GM19324 (cell line): ENCODE data around the gene TYMS.

Experiments
- ATAC-seq: cut with Tn5 transposase; IDR thresholded peaks from one replicate; pipeline ENCODE4 v1.9.1; 2021; ENCODE audit warnings: mild to moderate bottlenecking, moderate library complexity; ENCODE audit not compliant: unreplicated experiment, low FRiP score

Gene TYMS

DNA sequence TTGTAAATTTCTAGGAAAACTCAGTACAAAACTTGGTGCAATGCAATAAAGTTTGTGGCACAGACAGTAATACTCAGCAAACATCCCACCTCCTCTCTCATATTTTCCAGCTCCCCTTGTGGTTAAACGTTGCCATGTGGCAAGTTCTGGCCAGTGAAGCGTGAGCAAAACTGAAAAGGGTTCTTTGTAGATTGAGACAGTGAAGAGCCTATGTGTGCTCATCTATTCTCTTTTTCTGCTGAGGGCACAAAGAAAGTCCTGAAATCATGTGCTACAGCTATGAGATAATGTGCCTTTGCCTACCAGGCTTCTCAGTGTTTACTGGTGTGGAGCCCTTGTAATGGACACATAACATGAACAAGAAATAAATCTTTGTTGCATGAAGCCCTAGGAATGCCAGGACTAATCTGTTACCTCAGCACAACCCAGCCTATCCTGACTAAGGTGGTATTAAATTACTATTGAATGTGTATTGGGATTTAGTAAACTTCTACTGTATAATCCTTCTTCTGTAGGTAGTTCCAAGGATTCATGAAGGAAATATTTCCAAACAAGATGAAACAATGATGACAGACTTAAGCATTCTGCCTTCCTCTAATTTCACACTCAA is 13.0 kb upstream of the TYMS start:
- no peak for ATAC-seq

DNA sequence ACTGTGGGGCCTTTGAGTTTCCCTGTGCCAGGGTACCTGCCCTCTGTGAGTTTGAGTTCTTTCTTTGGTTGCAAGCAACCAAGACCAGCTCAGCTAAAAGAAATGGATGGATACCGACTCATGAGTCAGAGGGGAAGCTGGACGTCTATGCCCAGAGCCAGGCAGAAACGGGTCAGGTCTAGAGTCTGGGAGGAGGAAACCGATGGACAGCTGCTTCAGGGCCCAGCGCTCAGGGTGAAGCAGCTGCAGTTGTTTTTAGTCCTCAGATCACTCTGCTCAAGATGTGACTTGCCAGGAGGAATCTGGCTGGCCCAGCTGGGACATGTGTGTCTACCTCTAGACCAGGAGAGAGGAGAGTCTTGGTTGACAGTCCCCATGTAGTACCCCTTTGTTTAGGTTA is 10.1 kb upstream of the TYMS start:
- no peak for ATAC-seq

DNA sequence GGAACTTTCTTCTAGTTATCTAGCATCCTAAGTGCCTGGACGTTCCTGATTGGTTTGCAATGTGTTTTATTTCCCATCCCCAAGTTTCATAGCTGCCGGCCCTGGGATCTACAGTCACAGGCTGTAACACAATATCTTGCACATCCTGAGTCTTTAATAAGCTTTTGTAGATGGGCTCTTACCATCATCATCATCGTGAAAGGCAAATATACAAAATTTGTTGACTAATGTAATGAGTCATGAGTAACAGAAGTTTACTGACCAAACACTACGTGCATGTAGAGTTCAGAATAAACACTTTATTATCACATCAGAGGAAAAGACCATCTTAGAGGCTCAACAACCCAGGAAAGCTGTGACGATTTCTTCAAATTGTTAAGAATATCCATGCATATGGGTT is 8.1 kb upstream of the TYMS start:
- no peak for ATAC-seq

DNA sequence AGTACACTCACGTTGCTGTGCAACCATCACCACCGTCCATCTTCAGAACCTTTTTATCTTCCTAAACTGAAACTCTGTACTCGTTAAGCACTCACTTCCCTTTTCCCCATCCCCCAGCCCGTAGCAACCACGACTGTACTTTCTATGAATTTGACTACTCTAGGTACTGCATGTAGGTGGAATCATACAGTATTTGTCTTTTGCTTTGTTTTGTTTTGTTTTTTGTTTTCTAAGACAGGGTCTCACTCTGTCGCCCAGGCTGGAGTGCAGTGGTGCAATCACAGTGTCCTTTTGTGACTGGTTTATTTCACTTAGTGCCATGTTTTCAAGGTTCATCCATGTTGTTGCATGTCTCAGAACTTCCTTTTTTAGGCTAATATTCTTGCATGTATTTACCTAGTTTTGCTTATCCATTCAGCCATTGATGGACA is 7.0 kb upstream of the TYMS start:
- peak; percentile 91 for ATAC-seq

DNA sequence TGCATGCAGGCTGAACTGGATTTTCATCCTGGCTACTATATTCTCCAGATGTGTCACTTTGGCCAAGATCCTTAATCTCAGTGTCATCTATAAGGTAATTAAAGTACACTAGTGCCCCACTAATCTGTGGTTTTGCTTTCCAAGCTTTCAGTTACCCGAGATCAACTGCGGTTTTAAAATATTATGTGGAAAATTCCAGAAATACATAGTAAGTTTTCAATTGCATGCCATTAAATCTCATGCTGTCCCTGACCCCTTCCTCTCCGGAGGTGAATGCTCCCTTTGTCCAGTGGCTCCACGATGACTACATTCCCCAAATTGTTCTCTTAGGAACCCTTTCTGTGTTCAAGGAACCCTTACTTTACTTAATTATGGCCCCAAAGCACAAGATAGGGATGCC is 5.3 kb upstream of the TYMS start:
- no peak for ATAC-seq

DNA sequence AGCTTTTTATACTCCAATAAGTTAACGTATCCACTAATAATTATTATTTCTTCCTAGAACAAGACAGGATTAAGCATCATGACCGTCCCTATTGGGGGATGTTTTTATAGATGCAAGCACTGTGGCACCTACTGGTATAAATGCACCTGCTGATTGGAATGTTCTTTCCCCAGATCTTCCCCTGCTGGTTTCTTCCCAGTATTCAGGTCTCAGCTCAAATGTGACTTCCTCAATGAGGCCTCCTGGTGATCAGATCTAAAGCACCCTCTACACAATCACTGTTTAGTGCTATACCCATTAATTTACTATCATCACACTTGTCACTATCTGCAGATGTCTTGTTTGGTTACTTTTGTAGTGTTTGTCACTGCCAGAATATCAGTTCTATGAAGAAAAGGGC is 3.9 kb upstream of the TYMS start:
- ATAC-seq, result no peak

DNA sequence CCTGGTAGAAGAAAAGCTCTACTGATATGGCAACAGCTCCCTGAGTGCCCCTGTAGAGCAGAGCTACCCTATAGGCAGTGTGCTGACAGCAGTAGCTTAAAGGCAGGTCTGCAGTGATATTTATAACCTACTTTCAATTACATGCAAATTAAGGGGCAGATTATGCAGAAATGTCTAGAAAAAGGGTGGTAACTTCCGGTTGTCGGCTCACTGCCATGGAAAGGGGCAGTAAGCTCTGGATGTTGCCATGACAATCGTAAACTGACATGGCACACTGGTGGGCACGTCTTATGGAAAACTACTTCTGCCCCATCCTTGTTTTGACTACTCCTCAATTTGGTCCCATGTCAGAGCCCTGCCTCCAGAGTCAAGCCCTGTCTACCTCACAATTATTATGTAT is 2.9 kb upstream of the TYMS start:
- ATAC-seq, result no peak

DNA sequence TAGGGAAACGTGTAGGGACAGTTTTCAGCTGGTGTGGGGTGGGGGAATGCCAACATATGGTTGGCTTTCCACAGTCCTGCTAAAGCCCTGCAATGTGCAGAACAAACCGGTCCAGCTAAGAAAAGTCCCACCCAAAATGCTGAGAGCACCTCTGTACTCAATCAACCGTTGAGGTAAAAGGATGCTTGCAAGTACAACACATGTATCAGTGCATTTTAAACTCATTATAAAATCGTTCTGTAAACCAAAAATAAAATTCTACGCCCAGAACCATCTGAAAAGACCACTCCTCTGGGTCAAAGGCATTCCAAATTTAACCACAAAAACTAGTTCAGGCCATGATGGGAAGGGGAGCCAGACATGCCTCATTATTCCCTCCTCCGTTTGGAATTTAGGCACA is 2.0 kb upstream of the TYMS start:
- no peak for ATAC-seq

DNA sequence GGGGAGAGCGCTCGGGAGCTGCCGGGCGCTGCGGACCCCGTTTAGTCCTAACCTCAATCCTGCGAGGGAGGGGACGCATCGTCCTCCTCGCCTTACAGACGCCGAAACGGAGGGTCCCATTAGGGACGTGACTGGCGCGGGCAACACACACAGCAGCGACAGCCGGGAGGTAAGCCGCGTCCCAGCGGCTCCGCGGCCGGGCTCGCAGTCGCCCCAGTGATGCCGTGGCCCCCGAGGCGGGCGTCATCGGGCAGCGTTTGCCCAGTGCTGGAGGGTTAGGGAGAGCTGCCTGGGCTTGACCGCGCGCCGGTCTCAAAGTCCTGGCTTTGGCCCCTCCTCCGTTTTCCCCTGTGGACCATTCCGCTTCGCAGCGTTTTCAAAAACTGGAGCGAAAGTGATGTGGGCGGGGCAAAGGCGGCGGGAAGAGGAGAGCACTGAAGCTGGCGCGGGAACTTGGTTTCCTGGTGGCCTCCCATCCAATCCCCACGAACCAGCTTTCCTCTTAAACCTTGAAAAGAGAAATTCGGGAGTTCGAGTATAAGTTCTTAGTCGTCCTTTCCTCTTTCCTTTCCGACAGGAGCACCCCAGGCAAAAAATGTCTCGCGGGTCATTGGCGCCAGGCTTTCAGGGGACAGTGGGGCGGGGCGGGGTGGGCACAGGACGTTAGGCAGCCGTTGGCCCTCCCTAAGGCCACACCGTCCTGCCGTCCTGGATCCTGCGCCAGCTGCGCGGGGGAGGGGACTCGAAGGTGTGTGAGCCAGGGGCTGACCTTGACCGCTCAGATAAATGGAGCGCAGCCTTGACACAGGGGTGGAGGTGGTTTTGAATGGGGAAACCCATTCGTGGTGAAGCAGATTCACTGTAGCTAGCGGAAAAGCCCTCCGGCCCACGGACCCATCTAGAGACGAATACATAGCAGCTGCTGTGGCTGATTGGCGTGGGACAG is 821 bp downstream of the TYMS start:
- ATAC-seq, result peak; percentile 59

DNA sequence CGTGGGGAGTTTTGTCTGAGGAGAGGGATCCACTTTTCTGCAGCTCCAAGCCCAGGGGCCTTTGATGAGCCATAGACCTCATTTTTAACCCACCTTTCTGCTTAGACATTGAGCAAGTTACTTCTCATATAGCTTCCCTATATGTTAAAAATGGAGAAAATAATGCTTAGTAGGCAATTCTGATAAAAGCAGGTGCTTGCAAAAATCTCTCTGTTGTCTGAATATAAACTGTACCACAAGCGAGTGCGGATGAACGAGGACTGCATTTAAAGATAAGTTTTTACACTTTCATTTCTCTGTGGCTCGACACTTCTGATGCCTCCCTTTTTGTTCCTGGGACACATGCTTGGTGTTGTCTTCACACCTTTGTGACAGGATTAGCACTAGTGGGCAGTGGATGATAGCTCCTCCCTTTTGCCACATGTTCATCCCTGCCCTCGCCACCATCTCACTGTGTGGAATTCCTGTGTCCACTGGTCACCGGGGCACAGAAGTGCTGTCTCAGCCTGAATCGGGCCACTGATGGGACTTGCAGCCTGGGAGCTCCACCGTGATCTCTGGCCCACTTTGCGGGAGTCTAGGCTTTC is 1.6 kb downstream of the TYMS start:
- ATAC-seq, result no peak

DNA sequence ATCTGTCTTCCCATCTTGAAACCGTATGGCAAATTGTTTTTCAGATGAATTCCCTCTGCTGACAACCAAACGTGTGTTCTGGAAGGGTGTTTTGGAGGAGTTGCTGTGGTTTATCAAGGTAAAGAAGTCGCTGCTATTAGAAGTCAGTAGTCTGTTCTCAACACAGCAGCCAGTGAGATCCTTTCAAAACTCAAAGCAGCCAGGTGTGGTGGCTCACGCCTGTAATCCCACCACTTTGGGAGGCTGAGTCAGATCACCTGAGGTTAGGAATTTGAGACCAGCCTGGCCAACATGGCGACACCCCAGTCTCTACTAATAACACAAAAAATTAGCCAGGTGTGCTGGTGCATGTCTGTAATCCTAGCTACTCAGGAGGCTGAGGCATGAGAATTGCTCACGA is 2.1 kb downstream of the TYMS start:
- no peak for ATAC-seq

DNA sequence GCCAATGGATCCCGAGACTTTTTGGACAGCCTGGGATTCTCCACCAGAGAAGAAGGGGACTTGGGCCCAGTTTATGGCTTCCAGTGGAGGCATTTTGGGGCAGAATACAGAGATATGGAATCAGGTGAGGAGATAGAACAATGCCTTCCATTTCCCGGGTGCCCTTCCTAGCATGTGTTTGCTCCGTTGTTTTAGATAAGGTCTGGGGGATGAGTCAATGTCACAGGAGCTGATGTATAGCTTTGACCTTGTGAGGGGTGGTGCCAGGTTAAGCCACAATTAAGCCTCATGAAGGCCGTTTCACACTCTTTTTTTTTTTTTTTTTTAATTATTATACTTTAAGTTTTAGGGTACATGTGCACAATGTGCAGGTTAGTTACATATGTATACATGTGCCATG is 4.7 kb downstream of the TYMS start:
- ATAC-seq, result no peak

DNA sequence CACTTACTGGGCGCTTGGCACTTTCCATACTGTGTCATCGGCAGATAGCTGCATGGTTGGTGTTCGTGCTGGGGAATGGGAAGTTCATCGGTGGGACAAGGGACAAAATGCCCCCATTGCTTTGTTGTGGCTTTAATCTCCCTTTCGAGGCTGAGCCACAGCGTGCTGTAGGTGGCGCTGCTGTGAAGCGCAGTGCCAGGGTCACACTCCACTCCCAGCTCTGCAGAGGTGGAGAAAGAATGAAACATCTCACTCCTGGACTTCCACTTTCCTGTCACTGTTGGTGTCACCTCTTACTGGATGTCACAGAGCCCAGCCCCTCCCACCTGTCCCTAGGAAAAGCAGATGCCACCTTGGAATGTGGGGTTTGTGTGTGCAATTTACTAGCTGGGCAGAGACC is 8.7 kb downstream of the TYMS start:
- ATAC-seq, result no peak

DNA sequence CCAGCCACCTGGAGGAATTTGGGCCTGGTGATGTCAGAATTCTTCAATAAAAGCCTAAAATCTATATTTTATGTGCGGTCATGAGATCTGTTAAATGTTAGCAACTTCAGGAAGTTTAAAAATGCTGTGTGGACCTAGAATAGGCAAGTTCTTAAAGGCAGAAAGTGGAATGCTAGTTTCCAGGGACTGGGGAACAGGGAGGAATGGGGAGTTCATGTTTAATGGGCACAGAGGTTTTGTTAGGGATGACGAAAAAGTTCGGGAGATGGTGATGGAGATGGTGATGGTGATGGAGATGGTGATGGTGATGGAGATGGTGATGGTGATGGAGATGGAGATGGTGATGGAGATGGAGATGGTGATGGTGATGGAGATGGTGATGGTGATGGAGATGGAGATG is 9.2 kb downstream of the TYMS start:
- no peak for ATAC-seq

DNA sequence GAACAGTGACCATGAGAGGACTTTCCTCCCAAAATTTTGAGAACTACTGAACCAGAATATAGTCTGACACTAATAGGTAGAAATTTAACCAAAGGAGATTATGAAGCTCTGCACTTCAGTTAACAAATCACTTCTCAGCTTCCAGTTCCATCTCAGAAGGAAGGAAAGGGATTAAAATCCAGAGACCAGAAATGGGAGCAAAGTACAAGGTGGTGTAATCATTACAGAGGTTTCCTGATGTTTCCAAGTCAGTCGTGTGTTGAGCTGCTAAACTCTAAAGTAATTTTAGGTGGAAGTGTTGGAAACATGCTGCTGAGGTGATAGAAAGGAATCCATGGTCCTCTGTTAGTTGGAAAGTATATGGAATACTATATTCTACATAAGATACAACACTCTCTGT is 10.8 kb downstream of the TYMS start:
- no peak for ATAC-seq

DNA sequence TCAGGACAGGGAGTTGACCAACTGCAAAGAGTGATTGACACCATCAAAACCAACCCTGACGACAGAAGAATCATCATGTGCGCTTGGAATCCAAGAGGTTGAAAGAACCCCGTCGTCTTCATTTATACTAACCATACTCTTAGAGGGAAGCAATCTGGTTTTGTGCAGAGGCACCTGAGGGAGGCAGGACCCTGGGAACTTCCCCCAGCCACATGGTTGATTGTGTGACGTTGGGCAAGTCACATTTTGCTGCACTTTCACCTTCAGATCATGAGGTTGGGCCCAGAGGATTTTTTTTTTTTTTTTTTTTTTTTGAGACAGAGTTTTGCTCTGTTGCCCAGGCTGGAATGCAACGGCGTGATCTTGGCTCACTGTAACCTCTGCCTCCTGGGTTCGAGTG is 11.6 kb downstream of the TYMS start:
- no peak for ATAC-seq

DNA sequence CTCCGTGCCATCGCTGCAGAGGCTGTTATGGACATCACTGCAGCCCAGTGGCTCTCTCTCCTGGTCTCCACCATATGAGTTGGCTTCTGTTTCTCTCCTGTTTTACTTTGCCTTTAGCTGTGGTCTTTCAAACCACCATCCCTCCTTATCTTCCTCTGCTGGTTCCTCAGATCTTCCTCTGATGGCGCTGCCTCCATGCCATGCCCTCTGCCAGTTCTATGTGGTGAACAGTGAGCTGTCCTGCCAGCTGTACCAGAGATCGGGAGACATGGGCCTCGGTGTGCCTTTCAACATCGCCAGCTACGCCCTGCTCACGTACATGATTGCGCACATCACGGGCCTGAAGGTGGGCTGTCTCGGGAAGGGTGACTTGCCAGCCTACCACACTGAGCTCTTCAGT is 13.1 kb downstream of the TYMS start:
- no peak for ATAC-seq

DNA sequence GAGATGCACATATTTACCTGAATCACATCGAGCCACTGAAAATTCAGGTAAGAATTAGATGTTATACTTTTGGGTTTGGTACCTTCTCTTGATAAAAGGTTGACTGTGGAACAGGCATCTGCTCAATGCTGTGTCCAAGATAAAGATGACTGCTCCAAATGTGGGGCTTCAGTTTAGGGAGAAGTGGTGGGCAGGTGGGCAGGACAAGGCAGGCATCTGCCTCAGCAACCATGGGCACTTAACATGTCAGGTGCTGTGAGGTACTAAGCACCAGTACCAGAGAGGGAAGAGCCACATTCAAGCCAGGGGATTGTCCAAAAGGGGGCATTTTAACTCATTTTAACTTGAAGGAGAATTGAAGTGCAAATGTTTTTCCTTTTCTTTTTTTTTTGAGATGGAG is 14.0 kb downstream of the TYMS start:
- no peak for ATAC-seq

DNA sequence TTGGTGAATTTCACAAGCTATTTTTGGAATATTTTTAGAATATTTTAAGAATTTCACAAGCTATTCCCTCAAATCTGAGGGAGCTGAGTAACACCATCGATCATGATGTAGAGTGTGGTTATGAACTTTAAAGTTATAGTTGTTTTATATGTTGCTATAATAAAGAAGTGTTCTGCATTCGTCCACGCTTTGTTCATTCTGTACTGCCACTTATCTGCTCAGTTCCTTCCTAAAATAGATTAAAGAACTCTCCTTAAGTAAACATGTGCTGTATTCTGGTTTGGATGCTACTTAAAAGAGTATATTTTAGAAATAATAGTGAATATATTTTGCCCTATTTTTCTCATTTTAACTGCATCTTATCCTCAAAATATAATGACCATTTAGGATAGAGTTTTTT is 15.9 kb downstream of the TYMS start:
- no peak for ATAC-seq

DNA sequence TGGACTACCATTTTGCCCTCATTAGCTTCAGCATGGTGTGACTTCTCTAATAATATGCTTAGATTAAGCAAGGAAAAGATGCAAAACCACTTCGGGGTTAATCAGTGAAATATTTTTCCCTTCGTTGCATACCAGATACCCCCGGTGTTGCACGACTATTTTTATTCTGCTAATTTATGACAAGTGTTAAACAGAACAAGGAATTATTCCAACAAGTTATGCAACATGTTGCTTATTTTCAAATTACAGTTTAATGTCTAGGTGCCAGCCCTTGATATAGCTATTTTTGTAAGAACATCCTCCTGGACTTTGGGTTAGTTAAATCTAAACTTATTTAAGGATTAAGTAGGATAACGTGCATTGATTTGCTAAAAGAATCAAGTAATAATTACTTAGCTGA is 16.3 kb downstream of the TYMS start:
- ATAC-seq, result no peak

DNA sequence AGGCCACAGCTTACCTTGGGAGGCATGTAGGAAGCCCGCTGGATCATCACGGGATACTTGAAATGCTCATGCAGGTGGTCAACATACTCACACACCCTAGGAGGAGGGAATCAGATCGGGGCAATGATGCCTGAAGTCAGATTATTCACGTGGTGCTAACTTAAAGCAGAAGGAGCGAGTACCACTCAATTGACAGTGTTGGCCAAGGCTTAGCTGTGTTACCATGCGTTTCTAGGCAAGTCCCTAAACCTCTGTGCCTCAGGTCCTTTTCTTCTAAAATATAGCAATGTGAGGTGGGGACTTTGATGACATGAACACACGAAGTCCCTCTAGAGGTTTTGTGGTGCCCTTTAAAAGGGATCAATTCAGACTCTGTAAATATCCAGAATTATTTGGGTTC is 17.9 kb downstream of the TYMS start:
- no peak for ATAC-seq

DNA sequence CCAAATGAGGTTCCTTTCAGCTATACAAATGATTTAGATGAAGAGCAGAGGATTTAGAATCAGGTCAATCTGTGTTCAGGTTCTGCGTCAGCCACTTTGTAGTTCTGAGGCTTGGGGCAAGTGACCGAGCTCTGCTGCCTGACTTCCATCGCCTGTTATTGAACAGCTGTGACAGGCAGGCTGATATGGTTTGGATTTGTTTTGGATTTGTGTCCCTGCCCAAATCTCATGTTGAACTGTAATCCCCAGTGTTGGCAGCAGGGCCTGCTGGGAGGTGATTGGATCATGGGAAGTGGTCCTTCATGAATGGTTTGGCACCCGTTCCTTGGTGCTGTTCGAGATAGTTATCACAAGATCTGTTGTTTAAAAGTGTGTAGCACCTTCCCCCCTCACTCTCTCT is 18.6 kb downstream of the TYMS start:
- no peak for ATAC-seq
